Upper lobe of right lung (tissue), 1 donor: Measurements from ENCODE around the gene NCOA3. TPM values are rescaled to one million over a fixed set of nuclear protein-coding genes. Genes with fewer than 3 reads are reported as not detected.
"Not testable (repeated sequence)": the region's sequence is repeated elsewhere in the genome, so short reads cannot be mapped to it uniquely, and the experiment has no call there.

Experiments
- ATAC-seq: fragments of 200-7000 bp; cut with Tn5 transposase; one replicate; pipeline ENCODE4 v1.9.1; 2020; ENCODE audit warnings: mild to moderate bottlenecking, moderate library complexity
- DNase-seq: peaks from one replicate; pipeline ENCODE4 v3.0.0-alpha.2; 2020
- H3K27ac ChIP-seq: fragments of 200-600 bp; one replicate; pipeline ENCODE4 v1.8.0; 2022
- H3K27me3 ChIP-seq: fragments of 200-600 bp; one replicate; pipeline ENCODE4 v1.8.0; 2022; ENCODE audit warnings: mild to moderate bottlenecking
- H3K36me3 ChIP-seq: fragments of 200-600 bp; one replicate; pipeline ENCODE4 v1.8.0; 2022
- H3K4me1 ChIP-seq: fragments of 200-600 bp; one replicate; pipeline ENCODE4 v1.8.0; 2022
- H3K4me3 ChIP-seq: fragments of 200-600 bp; one replicate; pipeline ENCODE4 v1.8.0; 2022; ENCODE audit warnings: mild to moderate bottlenecking
- H3K9me3 ChIP-seq: fragments of 200-600 bp; one replicate; pipeline ENCODE4 v1.8.0; 2022
- intact Hi-C: fragments of 100-400 bp; cut with DNase I; formaldehyde crosslinking; loops from one replicate; pipeline ENCODE4 v1.11.0; 2022
- total RNA-seq: library from RNA; stranded (reverse); fragmentation: NEBNext Ultra II Directional; extraction: Animal tissue kit (Norgen Biotek cat#: 25700); gene quantifications from one replicate; pipeline ENCODE4 v1.2.1, GENCODE V29; 2021
- TF ChIP-seq, protein P1 (sequence below): fragments of 200-600 bp; IDR thresholded peaks from one replicate; pipeline ENCODE4 v1.8.0; 2022; ENCODE audit warnings: antibody characterized with exemption
- donor health status: DM: no; HTN: yes; CAD: no; lungs with severe emphysema.

Gene NCOA3
- total RNA-seq, 1 donor from 2014 or later, result 48.8 TPM

DNA sequence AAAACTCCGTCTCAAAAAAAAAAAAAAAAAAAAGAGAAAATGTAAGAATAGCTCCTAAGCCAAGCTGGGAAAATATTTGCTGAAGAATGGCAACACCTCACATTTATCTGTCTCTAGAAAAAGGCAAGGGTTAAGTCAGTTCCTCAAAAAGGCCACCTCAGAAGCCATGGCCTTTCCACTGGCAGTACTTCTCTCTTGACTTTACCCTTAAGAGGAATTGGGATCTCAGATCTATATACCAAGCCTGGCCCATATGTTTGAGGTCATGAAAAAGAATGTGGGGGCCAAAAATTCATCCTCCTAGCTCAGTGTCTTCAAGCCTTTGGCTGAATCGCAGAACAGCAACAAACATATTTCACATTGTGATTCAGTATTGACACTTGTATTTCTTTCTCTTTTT is 10.9 kb upstream of the NCOA3 start:
- Histone ChIP-seq H3K27me3 (no peaks in the 10 kb centered on the region), H3K4me3 (no peak overlapping the region), H3K36me3 (no peaks in the 10 kb centered on the region), H3K4me1 (peaks cover 24% of the 10 kb centered on the region), H3K27ac (no peak overlapping the region), H3K9me3 (no peaks in the 10 kb centered on the region)
- TF ChIP-seq, protein P1, sequence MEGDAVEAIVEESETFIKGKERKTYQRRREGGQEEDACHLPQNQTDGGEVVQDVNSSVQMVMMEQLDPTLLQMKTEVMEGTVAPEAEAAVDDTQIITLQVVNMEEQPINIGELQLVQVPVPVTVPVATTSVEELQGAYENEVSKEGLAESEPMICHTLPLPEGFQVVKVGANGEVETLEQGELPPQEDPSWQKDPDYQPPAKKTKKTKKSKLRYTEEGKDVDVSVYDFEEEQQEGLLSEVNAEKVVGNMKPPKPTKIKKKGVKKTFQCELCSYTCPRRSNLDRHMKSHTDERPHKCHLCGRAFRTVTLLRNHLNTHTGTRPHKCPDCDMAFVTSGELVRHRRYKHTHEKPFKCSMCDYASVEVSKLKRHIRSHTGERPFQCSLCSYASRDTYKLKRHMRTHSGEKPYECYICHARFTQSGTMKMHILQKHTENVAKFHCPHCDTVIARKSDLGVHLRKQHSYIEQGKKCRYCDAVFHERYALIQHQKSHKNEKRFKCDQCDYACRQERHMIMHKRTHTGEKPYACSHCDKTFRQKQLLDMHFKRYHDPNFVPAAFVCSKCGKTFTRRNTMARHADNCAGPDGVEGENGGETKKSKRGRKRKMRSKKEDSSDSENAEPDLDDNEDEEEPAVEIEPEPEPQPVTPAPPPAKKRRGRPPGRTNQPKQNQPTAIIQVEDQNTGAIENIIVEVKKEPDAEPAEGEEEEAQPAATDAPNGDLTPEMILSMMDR, result no peak
- DNase-seq (no peak), ATAC-seq (no peak)
- intact Hi-C loops, result no loop called here

DNA sequence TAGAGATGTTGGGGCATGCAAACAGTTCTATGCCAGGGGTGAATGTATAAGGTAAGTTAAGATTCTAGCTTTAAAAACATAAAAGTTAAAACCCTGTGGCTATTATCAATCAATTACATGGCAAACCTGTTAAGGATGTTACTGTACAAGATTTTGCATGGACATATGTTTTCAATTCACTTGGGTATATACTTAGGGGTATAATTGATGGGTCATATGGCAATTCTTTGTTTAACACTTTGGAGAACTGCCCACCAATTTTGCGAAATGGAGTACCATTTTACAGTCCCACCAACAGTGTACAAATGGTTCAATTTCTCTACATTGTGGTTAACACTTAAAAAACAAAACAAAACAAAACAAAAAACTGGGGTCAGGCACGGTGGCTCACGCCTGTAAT is 9.4 kb upstream of the NCOA3 start:
- peaks cover 24% of the 10 kb centered on the region for H3K4me1 ChIP-seq
- H3K9me3 ChIP-seq, result no peaks in the 10 kb centered on the region
- no peak for DNase-seq
- intact Hi-C loops, result no loop called here
- TF ChIP-seq, protein P1, result no peak
- no peaks in the 10 kb centered on the region for H3K27me3 ChIP-seq
- no peak for ATAC-seq
- peak overlapping the region; percentile 42 for H3K27ac ChIP-seq
- no peak overlapping the region for H3K4me3 ChIP-seq
- H3K36me3 ChIP-seq, result no peaks in the 10 kb centered on the region

DNA sequence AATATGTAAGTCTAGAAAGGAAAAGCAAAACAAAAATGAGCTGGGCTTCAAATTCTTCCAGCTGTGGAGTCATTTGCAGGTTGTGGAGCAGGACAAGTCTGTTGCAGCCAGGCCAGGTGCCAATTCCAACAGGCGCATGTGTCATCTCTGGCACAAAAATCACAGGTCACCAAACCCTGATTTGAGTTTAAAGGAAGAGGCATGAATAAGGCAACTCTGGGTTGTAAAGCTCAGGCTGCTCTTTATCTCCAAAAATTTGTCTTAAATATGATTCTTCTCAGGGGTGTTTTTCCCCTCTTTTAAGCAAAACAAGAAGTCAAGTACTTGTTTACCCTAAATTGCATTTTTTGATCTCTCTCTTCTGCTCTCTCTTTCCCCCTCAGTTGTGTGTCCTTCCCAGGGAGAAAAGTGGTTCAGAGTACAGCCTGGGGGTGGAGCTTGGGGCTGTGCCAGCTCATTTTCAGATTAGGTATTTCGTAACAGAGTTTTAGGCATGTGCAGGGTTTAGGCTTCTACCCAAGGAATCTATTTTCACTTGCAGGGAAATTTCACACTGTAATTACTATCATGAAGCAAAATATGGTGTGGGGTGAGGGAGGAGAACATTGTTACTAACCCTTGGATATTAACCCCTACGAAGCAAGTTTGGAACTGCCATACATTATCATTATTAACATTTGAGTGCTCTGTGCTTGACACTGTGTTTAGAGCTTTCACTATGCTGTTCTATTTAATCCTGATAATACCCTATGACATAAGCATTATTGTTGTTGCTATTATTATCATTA is 8.3 kb upstream of the NCOA3 start:
- H3K27ac ChIP-seq, result peak overlapping the region; percentile 42
- no peaks in the 10 kb centered on the region for H3K9me3 ChIP-seq
- H3K27me3 ChIP-seq, result no peaks in the 10 kb centered on the region
- no peak overlapping the region for H3K4me3 ChIP-seq
- peaks cover 21% of the 10 kb centered on the region for H3K4me1 ChIP-seq
- H3K36me3 ChIP-seq, result no peaks in the 10 kb centered on the region
- peak; percentile 92 for ATAC-seq
- TF ChIP-seq, protein P1, result no peak
- peak; percentile 89 for DNase-seq
- intact Hi-C loops, result no loop called here

DNA sequence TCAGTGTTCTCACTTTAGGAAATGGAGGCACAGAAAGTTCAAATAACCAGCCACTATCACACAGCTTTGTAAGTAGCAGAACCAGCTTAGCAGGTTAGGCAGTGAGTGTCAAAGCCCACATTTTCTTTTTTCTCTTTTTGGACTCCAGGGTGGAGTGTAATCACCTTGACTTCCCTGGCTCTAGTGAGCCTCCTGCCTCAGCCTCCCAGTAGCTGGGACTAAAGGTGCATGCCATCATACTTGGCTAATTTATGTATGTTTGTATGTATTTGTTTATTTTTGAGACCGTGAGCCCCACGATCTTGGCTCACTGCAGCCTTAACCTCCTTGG is 7.8 kb upstream of the NCOA3 start:
- DNase-seq (no peak), ATAC-seq (peak; percentile 52)
- H3K27ac ChIP-seq, result peak overlapping the region; percentile 42
- TF ChIP-seq, protein P1, result no peak
- peaks cover 21% of the 10 kb centered on the region for H3K4me1 ChIP-seq
- intact Hi-C loops, result no loop called here
- H3K4me3 ChIP-seq, result no peak overlapping the region
- H3K27me3 ChIP-seq, result no peaks in the 10 kb centered on the region
- no peaks in the 10 kb centered on the region for H3K36me3 ChIP-seq
- no peaks in the 10 kb centered on the region for H3K9me3 ChIP-seq

DNA sequence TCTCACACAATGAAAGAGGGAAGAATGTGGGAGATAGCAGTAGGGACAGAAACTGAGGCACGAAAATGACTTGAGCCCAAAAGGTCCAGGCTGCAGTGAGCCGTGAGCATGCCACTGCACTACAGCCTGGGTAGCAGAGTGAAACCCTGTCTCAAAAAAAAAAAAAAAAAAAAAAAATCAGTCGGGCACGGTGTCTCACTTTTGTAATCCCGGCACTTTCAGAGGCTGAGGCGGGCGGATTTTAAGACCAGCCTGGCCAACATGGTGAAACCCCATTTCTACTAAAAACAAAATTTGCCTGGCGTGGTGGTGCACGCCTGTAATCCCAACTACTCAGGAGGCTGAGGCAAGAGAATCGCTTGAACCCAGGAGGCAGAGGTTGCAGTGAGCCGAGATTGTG is 7.1 kb upstream of the NCOA3 start:
- DNase-seq, H3K4me3 ChIP-seq, intact Hi-C loops, H3K27ac ChIP-seq, H3K9me3 ChIP-seq, H3K27me3 ChIP-seq, ATAC-seq, H3K36me3 ChIP-seq: not testable (repeated sequence)
- peaks cover 21% of the 10 kb centered on the region for H3K4me1 ChIP-seq

DNA sequence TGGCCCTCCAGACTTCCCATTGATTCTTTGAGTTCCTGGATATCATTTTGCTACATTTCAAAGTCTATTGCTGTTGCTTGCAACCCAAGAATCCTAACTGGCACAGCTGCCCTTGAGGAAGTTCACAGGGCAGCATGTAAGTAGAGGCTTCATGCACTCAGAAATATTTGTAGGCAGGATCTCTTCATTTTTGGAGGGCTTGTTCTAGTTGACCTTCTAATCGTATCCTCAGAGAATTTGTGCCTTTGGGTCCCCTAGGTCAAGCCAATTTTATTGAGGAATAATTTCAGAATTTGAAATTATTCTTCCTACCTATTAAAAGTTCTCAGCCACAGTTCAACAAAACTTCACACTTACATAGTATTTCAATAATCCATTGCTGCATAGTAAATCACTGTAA is 5.6 kb upstream of the NCOA3 start:
- no peak overlapping the region for H3K27ac ChIP-seq
- H3K4me3 ChIP-seq, result no peak overlapping the region
- ATAC-seq (no peak), DNase-seq (no peak)
- intact Hi-C loops, result no loop called here
- H3K9me3 ChIP-seq, result no peaks in the 10 kb centered on the region
- H3K4me1 ChIP-seq, result peaks cover 25% of the 10 kb centered on the region
- TF ChIP-seq, protein P1, result no peak
- H3K36me3 ChIP-seq, result no peaks in the 10 kb centered on the region
- no peaks in the 10 kb centered on the region for H3K27me3 ChIP-seq
